GM12878 (cell line): Measurements from ENCODE around the gene RAB4B. TPM values are rescaled to one million over a fixed set of nuclear protein-coding genes. Genes with fewer than 3 reads are reported as not detected.

ENCODE experiments used
- ATAC-seq: fragments of 200-7000 bp; cut with Tn5 transposase; 3 replicates; pipeline ENCODE4 v1.9.1; 2020; ENCODE audit warnings: mild to moderate bottlenecking, moderate library complexity
- BruUV-seq: library from RNA; stranded (reverse); fragments of 400-500 nt; replicated peaks from 2 replicates; lab custom pipeline; 2021; lab: Mats Ljungman, UMichigan
- CTCF ChIA-PET: fragments of 300-600 bp; sonication (Branson Sonifier 250); formaldehyde crosslinking; extraction: SDS; loops from one replicate; lab custom pipeline; 2021; ENCODE audit warnings: inconsistent platforms; lab: Yijun Ruan, JAX
- POLR2A ChIA-PET: fragments of 350-600 bp; formaldehyde crosslinking; extraction: SDS; loops from one replicate; lab custom pipeline; 2021; ENCODE audit warnings: inconsistent platforms; lab: Charles Lee
- RAD21 ChIA-PET: fragments of 300-600 bp; sonication (Branson Sonifier 250); formaldehyde crosslinking; loops from one replicate; lab custom pipeline; 2023; ENCODE audit warnings: antibody characterized with exemption; ENCODE audit not compliant: unreplicated experiment; lab: Charles Lee
- SMC1A ChIA-PET: fragments of 300-600 bp; sonication (Branson Sonifier 250); formaldehyde crosslinking; loops from one replicate; lab custom pipeline; 2023; ENCODE audit not compliant: unreplicated experiment, uncharacterized antibody; lab: Charles Lee
- DNase-seq: peaks from one replicate; pipeline ENCODE4 v3.0.0-alpha.2; 2011; ENCODE audit warnings: low read depth, low spot score
- FAIRE-seq: peaks from 3 replicates; lab custom pipeline; 2011; peaks lifted over from hg19 to GRCh38; lab: Jason Lieb, UNC
- H2AFZ ChIP-seq: 2 replicates; pipeline ENCODE4 v1.6.0; 2011; ENCODE audit warnings: low read depth, low read length, control low read depth; ENCODE audit not compliant: control insufficient read depth
- H3K27ac ChIP-seq: 2 replicates; pipeline ENCODE4 v1.5.1; 2011; ENCODE audit warnings: control low read depth; ENCODE audit not compliant: control insufficient read depth, insufficient read depth
- H3K27me3 ChIP-seq, 2 experiments: replicated peaks in 1 of 2; 2 replicates each; pipeline versions ENCODE4 v1.6.0 to v1.6.1; 2011; ENCODE audit warnings: low read length in 1 of 2; ENCODE audit not compliant: control insufficient read depth in 2 of 2, insufficient read depth in 2 of 2
- H3K36me3 ChIP-seq, 2 experiments: 2 replicates each; pipeline ENCODE4 v1.5.1; 2011; ENCODE audit warnings: low read length in 1 of 2; ENCODE audit not compliant: control insufficient read depth in 2 of 2, insufficient read depth in 2 of 2
- H3K4me1 ChIP-seq: 2 replicates; pipeline ENCODE4 v1.6.1; 2011; ENCODE audit warnings: mild to moderate bottlenecking, low read length, moderate library complexity, mixed read lengths; ENCODE audit not compliant: control insufficient read depth, insufficient read depth
- H3K4me2 ChIP-seq: 2 replicates; pipeline ENCODE4 v1.6.0; 2011; ENCODE audit warnings: control low read depth; ENCODE audit not compliant: control insufficient read depth, insufficient read depth
- H3K4me3 ChIP-seq: fragments of 200-600 bp; sonication (generic); 2 replicates; pipeline ENCODE4 v1.5.1; 2016
- H3K79me2 ChIP-seq: 2 replicates; pipeline ENCODE4 v1.6.0; 2011; ENCODE audit warnings: low read length; ENCODE audit not compliant: control insufficient read depth, insufficient read depth
- H3K9ac ChIP-seq: 2 replicates; pipeline ENCODE4 v1.8.0; 2011; ENCODE audit warnings: low read length, control low read depth, mixed read lengths; ENCODE audit not compliant: control insufficient read depth, insufficient read depth
- H3K9me3 ChIP-seq: replicated peaks from 3 replicates; pipeline ENCODE4 v1.5.1; 2011; ENCODE audit warnings: mild to moderate bottlenecking, low read length; ENCODE audit not compliant: control insufficient read depth, insufficient read depth
- H4K20me1 ChIP-seq: 2 replicates; pipeline ENCODE4 v1.6.0; 2011; ENCODE audit not compliant: control insufficient read depth, insufficient read depth
- ATF2 ChIP-seq: IDR thresholded peaks from 2 replicates; pipeline ENCODE4 v1.6.1; 2012; ENCODE audit warnings: low read length, inconsistent platforms
- ATF3 ChIP-seq: IDR thresholded peaks from 2 replicates; pipeline ENCODE4 v1.6.1; 2011; ENCODE audit warnings: low read depth, mild to moderate bottlenecking, low read length, moderate library complexity, borderline replicate concordance; ENCODE audit errors: extremely low read depth
- CEBPB ChIP-seq, 2 experiments: fragments of 150-350 bp in 1 of 2; IDR thresholded peaks; 2 replicates each; pipeline ENCODE4 v1.6.1; 2012 to 2014; ENCODE audit warnings: low read depth in 2 of 2, low read length in 2 of 2, borderline replicate concordance in 1 of 2, inconsistent platforms in 1 of 2
- CEBPZ ChIP-seq: fragments of 150-350 bp; IDR thresholded peaks from 2 replicates; pipeline ENCODE4 v1.6.1; 2016; ENCODE audit warnings: low read depth, low read length
- MYC ChIP-seq: IDR thresholded peaks from 2 replicates; pipeline ENCODE4 v1.6.1; 2011; ENCODE audit warnings: mild to moderate bottlenecking, low read length, moderate library complexity, inconsistent platforms; ENCODE audit not compliant: insufficient read depth, insufficient replicate concordance, insufficient read length, severe bottlenecking
- NKRF ChIP-seq: fragments of 450-650 bp; conservative IDR thresholded peaks from 2 replicates; pipeline ENCODE4 v1.6.1; 2017; ENCODE audit warnings: mild to moderate bottlenecking, moderate library complexity
- POLR2AphosphoS5 ChIP-seq: IDR thresholded peaks from 2 replicates; pipeline ENCODE4 v1.6.1; 2011; ENCODE audit warnings: mild to moderate bottlenecking, low read length, inconsistent platforms
- SRF ChIP-seq, 2 experiments: IDR thresholded peaks; 2 replicates each; pipeline ENCODE4 v1.6.1; 2011; ENCODE audit warnings: low read depth in 2 of 2, low read length in 2 of 2, mild to moderate bottlenecking in 1 of 2, moderate library complexity in 1 of 2
- TAF1 ChIP-seq: IDR thresholded peaks from 2 replicates; pipeline ENCODE4 v1.6.1; 2011; ENCODE audit warnings: mild to moderate bottlenecking, low read depth, low read length, borderline replicate concordance
- TCF12 ChIP-seq: IDR thresholded peaks from 2 replicates; pipeline ENCODE4 v1.6.1; 2011; ENCODE audit warnings: low read depth, mild to moderate bottlenecking, low read length
- TCF3 ChIP-seq: IDR thresholded peaks from 2 replicates; pipeline ENCODE4 v1.6.1; 2012; ENCODE audit warnings: low read depth, mild to moderate bottlenecking, low read length, borderline replicate concordance; ENCODE audit not compliant: insufficient read depth
- ZBTB4 ChIP-seq: fragments of 450-650 bp; formaldehyde crosslinking; IDR thresholded peaks from 2 replicates; pipeline ENCODE4 v1.4.0; 2022; ENCODE audit warnings: mild to moderate bottlenecking, moderate library complexity
- WGBS: methylation state at CpG from one replicate; pipeline ENCODE4 v1.1.6; 2016; ENCODE audit warnings: low lambda C conversion rate; ENCODE audit not compliant: insufficient replicate concordance, insufficient coverage; ENCODE audit errors: missing lambda C conversion rate; 5-methylcytosine and 5-hydroxymethylcytosine counted together
- in situ Hi-C: fragments of 300-500 bp; cut with MboI; formaldehyde crosslinking; loops from 9 replicates; pipeline ENCODE4 v1.14.3; 2018; ENCODE audit warnings: mixed read lengths
- intact Hi-C: fragments of 100-400 bp; cut with micrococcal nuclease; formaldehyde crosslinking; loops from one replicate; pipeline ENCODE4 v1.14.2; 2022; ENCODE audit not compliant: unreplicated experiment
- polyA plus RNA-seq, 11 experiments: library from polyadenylated mRNA; depleted of rRNA in 4 of 11; unstranded in 6 of 11; stranded (reverse) in 5 of 11; fragments of >200 nt; fragmentation: Nextera tagmentation in 4 of 11; fragmentation: Illumina TruSeq in 1 of 11; extraction: Ambion mirVana in 4 of 11; extraction: Trizol in 1 of 11; gene quantifications; 1 replicate in 1 of 11; 2 replicates in 10 of 11; pipeline versions ENCODE4 v1.2.1 to v1.2.3, GENCODE V29; 2011 to 2016; ENCODE audit warnings: inconsistent platforms in 2 of 11, missing spikeins in 2 of 11, low read depth in 1 of 11
- total RNA-seq, 4 experiments: library from RNA; depleted of rRNA in 3 of 4; stranded (reverse); fragments of >200 nt in 3 of 4; fragmentation: Illumina TruSeq in 1 of 4; extraction: Trizol in 1 of 4; gene quantifications; 2 replicates each; pipeline versions ENCODE4 v1.2.1 to v1.2.3, GENCODE V29; 2013 to 2021

RAB4B gene
- total and polyA plus RNA-seq, 10 of the 15 experiments (the other 5 are each of a cell fraction or from before 2014, with no cell fraction given) = 0.60 to 51.5 (median 27.7) TPM

GRCh38 chr19:40791996-40792395 is 13.9 kb downstream of the RAB4B start:
- CTCF ChIA-PET = interaction anchor here (1.1 to 1.3 kb wide), 2 partner anchors 16 to 28 kb away, joined by 3 to 5 read pairs; no protein-coding TSS in a partner anchor
- SMC1A ChIA-PET = interaction anchor here (2.1 kb wide), 1 partner anchor 14 kb away, joined by 12 read pairs; the partner anchor contains the start of gene RAB4B
- H3K4me2 ChIP-seq = no peak overlapping the region; the same call in 1 of the 2 replicates
- H3K9me3 ChIP-seq = no peaks in the 10 kb centered on the region
- no peaks in the 10 kb centered on the region for H3K36me3 ChIP-seq
- in situ Hi-C loops (no loop called here), intact Hi-C loops (no loop called here)
- H4K20me1 ChIP-seq = no peaks in the 10 kb centered on the region
- no peak overlapping the region for H3K4me3 ChIP-seq
- no TSS peak for BruUV-seq
- no peak for DNase-seq
- no peak for ATAC-seq
- 15% methylated on average over 3 of the region's 3 CpGs for WGBS
- H3K27me3 ChIP-seq = no peaks in the 10 kb centered on the region
- H3K4me1 ChIP-seq = peaks cover 6% of the 10 kb centered on the region
- POLR2A ChIA-PET = interaction anchor here (4.5 kb wide), 1 partner anchor 14 kb away, joined by 29 read pairs; the partner anchor contains the start of gene RAB4B
- H2AFZ ChIP-seq = no peak overlapping the region
- no peaks in the 10 kb centered on the region for H3K79me2 ChIP-seq
- no peak overlapping the region for H3K9ac ChIP-seq
- FAIRE-seq = peak; percentile 65
- 0 out of 2 replicates have a peak overlapping the region, but pooled peaks have one; percentile 10 for H3K27ac ChIP-seq
- RAD21 ChIA-PET = no interaction called here
- TF ChIP-seq TCF3 = no peak
- no peak for TF ChIP-seq TAF1
- TF ChIP-seq ATF3 = no peak
- no peak for TF ChIP-seq CEBPZ
- no peak for TF ChIP-seq CEBPB (IDR thresholded peaks at IDR 0.05; ENCODE audit: borderline replicate concordance in 1 of 2, low read depth in 2 of 2, low read length in 2 of 2)
- no peak for TF ChIP-seq MYC
- no peak for TF ChIP-seq TCF12
- TF ChIP-seq NKRF = no peak
- no peak for TF ChIP-seq SRF (IDR thresholded peaks at IDR 0.05; ENCODE audit: low read depth in 2 of 2, low read length in 2 of 2)
- no peak for TF ChIP-seq ZBTB4 (CRISPR knock-in tag)
- TF ChIP-seq POLR2AphosphoS5 = no peak
- TF ChIP-seq ATF2 = no peak
